Dendritic cell treated with granulocyte-macrophage colony-stimulating factor and Interleukin-4, amounts not matched to agents 40 ng/mL and 50 ng/mL, for 4 days (primary cell): ENCODE data around the gene ATP6V1C2.

ENCODE experiments used
- H3K27ac Mint-ChIP-seq: one replicate; pipeline ENCODE4 v1.8.0; 2022; ENCODE audit warnings: mild to moderate bottlenecking, mixed read lengths
- H3K27me3 Mint-ChIP-seq: one replicate; pipeline ENCODE4 v1.8.0; 2022; ENCODE audit warnings: mild to moderate bottlenecking, mixed read lengths
- H3K36me3 Mint-ChIP-seq: one replicate; pipeline ENCODE4 v1.8.0; 2022; ENCODE audit warnings: low read depth, mixed read lengths
- H3K4me1 Mint-ChIP-seq: one replicate; pipeline ENCODE4 v1.8.0; 2022; ENCODE audit warnings: low read depth, mixed read lengths
- H3K4me3 Mint-ChIP-seq: one replicate; pipeline ENCODE4 v1.8.0; 2022; ENCODE audit warnings: mild to moderate bottlenecking, moderate library complexity, mixed read lengths
- H3K9me3 Mint-ChIP-seq: one replicate; pipeline ENCODE4 v1.8.0; 2022; ENCODE audit warnings: mixed read lengths
- intact Hi-C: fragments of 100-400 bp; cut with micrococcal nuclease; formaldehyde crosslinking; loops from one replicate; pipeline ENCODE4 v1.15.0; 2022

ATP6V1C2 gene

GRCh38 chr2:10765914-10766313 is 44.5 kb downstream of the ATP6V1C2 start:
- Mint-ChIP-seq H3K4me1 (no peaks in the 10 kb centered on the region), H3K9me3 (no peaks in the 10 kb centered on the region), H3K27me3 (peaks cover 10% of the 10 kb centered on the region), H3K4me3 (no peak overlapping the region), H3K36me3 (no peaks in the 10 kb centered on the region), H3K27ac (no peak overlapping the region)
- intact Hi-C loops = no loop called here

GRCh38 chr2:10768063-10768507 is 46.7 kb downstream of the ATP6V1C2 start:
- no peaks in the 10 kb centered on the region for H3K36me3 Mint-ChIP-seq
- no peaks in the 10 kb centered on the region for H3K9me3 Mint-ChIP-seq
- intact Hi-C loops = no loop called here
- H3K27me3 Mint-ChIP-seq = peaks cover 8% of the 10 kb centered on the region
- no peaks in the 10 kb centered on the region for H3K4me1 Mint-ChIP-seq
- no peak overlapping the region for H3K27ac Mint-ChIP-seq
- H3K4me3 Mint-ChIP-seq = no peak overlapping the region

- H3K27me3 Mint-ChIP-seq = peaks cover 5% of the 10 kb centered on the region
- intact Hi-C loops = no loop called here
- H3K4me3 Mint-ChIP-seq = no peak overlapping the region
- H3K27ac Mint-ChIP-seq = no peak overlapping the region
- no peaks in the 10 kb centered on the region for H3K36me3 Mint-ChIP-seq
- no peaks in the 10 kb centered on the region for H3K4me1 Mint-ChIP-seq
- no peaks in the 10 kb centered on the region for H3K9me3 Mint-ChIP-seq
Observed at GRCh38 chr2:10770956-10771750, 49.7 kb downstream of the ATP6V1C2 start.

- intact Hi-C loops = no loop called here
- Mint-ChIP-seq H3K36me3 (peaks cover under 1% of the 10 kb centered on the region), H3K27me3 (peaks cover 5% of the 10 kb centered on the region), H3K27ac (no peak overlapping the region), H3K4me1 (no peaks in the 10 kb centered on the region), H3K4me3 (no peak overlapping the region), H3K9me3 (no peaks in the 10 kb centered on the region)
Observed at GRCh38 chr2:10771786-10772185, 50.4 kb downstream of the ATP6V1C2 start.

GRCh38 chr2:10772201-10772867 is 50.9 kb downstream of the ATP6V1C2 start:
- no peaks in the 10 kb centered on the region for H3K4me1 Mint-ChIP-seq
- peaks cover 6% of the 10 kb centered on the region for H3K36me3 Mint-ChIP-seq
- H3K27me3 Mint-ChIP-seq = peaks cover 5% of the 10 kb centered on the region
- intact Hi-C loops = no loop called here
- no peaks in the 10 kb centered on the region for H3K9me3 Mint-ChIP-seq
- H3K4me3 Mint-ChIP-seq = no peak overlapping the region
- no peak overlapping the region for H3K27ac Mint-ChIP-seq

GRCh38 chr2:10772868-10773215 is 51.4 kb downstream of the ATP6V1C2 start:
- intact Hi-C loops = no loop called here
- peaks cover 5% of the 10 kb centered on the region for H3K27me3 Mint-ChIP-seq
- peaks cover 11% of the 10 kb centered on the region for H3K36me3 Mint-ChIP-seq
- no peaks in the 10 kb centered on the region for H3K4me1 Mint-ChIP-seq
- no peak overlapping the region for H3K4me3 Mint-ChIP-seq
- no peak overlapping the region for H3K27ac Mint-ChIP-seq
- no peaks in the 10 kb centered on the region for H3K9me3 Mint-ChIP-seq

GRCh38 chr2:10773821-10774341 is 52.5 kb downstream of the ATP6V1C2 start:
- Mint-ChIP-seq H3K27me3 (peaks cover 5% of the 10 kb centered on the region), H3K9me3 (no peaks in the 10 kb centered on the region), H3K36me3 (peaks cover 21% of the 10 kb centered on the region), H3K4me1 (no peaks in the 10 kb centered on the region), H3K4me3 (no peak overlapping the region), H3K27ac (no peak overlapping the region)
- intact Hi-C loops = no loop called here

GRCh38 chr2:10774394-10774793 is 53.0 kb downstream of the ATP6V1C2 start:
- Mint-ChIP-seq H3K9me3 (no peaks in the 10 kb centered on the region), H3K27me3 (peaks cover 5% of the 10 kb centered on the region), H3K27ac (no peak overlapping the region), H3K4me1 (no peaks in the 10 kb centered on the region), H3K4me3 (no peak overlapping the region), H3K36me3 (peaks cover 25% of the 10 kb centered on the region)
- intact Hi-C loops = no loop called here

- Mint-ChIP-seq H3K4me1 (no peaks in the 10 kb centered on the region), H3K27me3 (peaks cover 5% of the 10 kb centered on the region)
Observed at GRCh38 chr2:10775021-10775780, 53.8 kb downstream of the ATP6V1C2 start.

GRCh38 chr2:10775831-10776230 is 54.4 kb downstream of the ATP6V1C2 start:
- peaks cover 3% of the 10 kb centered on the region for H3K27me3 Mint-ChIP-seq
- no peak overlapping the region for H3K4me3 Mint-ChIP-seq
- no peaks in the 10 kb centered on the region for H3K9me3 Mint-ChIP-seq
- H3K27ac Mint-ChIP-seq = no peak overlapping the region
- intact Hi-C loops = no loop called here
- H3K36me3 Mint-ChIP-seq = peaks cover 39% of the 10 kb centered on the region
- H3K4me1 Mint-ChIP-seq = no peaks in the 10 kb centered on the region

More at GRCh38 chr2:10775021-10775780, 53.8 kb downstream of the ATP6V1C2 start:
- Mint-ChIP-seq H3K27ac (no peak overlapping the region), H3K36me3 (peaks cover 33% of the 10 kb centered on the region), H3K9me3 (no peaks in the 10 kb centered on the region), H3K4me3 (no peak overlapping the region)
- intact Hi-C loops = no loop called here

GRCh38 chr2:10776231-10776977 is 55.0 kb downstream of the ATP6V1C2 start:
- intact Hi-C loops = no loop called here
- Mint-ChIP-seq H3K9me3 (no peaks in the 10 kb centered on the region), H3K4me3 (no peak overlapping the region), H3K4me1 (no peaks in the 10 kb centered on the region), H3K27me3 (peaks cover 2% of the 10 kb centered on the region), H3K36me3 (peaks cover 45% of the 10 kb centered on the region), H3K27ac (no peak overlapping the region)

- Mint-ChIP-seq H3K4me1 (no peaks in the 10 kb centered on the region), H3K27ac (no peak overlapping the region), H3K36me3 (peaks cover 54% of the 10 kb centered on the region), H3K27me3 (peaks cover 2% of the 10 kb centered on the region), H3K4me3 (no peak overlapping the region), H3K9me3 (no peaks in the 10 kb centered on the region)
- intact Hi-C loops = no loop called here
Observed at GRCh38 chr2:10777111-10777841, 55.8 kb downstream of the ATP6V1C2 start.
